ENCODE data around the gene ACTL10. TPM values are rescaled to one million over a fixed set of nuclear protein-coding genes. Genes with fewer than 3 reads are reported as not detected.

Gene ACTL10
- total and polyA plus RNA-seq, 2 of the 4 experiments (the other 2 are of a cell fraction), result 0.18 to 0.43 TPM

DNA sequence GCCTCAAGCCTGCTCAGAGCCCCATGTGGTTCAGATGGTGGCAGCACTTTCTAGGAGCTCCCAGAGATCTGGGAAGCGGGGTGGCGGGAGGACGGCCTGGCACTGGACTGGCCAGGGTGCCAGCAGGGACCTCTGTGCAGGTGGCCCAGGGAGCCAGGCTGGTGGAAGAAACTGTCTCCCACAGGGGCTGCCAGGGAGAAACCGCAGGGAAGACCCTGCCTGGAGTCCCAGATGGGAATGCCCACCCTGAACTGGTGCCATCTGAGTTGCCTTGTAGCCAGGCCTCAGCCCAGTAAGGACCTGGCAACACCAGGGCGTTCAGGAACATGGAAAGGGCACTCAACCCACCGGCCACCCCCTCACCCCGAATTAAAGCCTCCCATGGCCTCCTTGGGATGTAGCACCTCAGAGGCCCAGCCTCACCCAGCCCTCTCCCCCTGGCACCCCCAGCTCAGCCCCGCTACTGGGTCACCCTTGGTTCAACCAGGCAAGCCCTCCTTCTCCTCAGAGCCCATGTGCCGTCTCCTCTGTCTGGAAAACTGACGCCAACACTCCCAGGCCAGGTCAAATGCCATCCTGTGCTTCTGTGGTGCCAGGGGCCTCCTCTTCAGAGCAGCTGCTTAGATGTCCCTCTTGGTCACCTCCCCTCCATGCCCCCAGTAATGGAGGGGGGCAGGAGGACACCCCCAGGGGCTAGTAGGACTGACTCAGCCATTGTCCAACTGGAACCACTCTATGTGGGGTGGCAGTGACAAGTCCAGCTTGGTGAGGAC is 10.5 kb upstream of the ACTL10 start:
- Histone ChIP-seq H3K9ac (ENCODE audit: low read depth, low read length) (no peak overlapping the region), H3K27ac (ENCODE audit: insufficient read depth, low read length) (no peak overlapping the region), H3K14ac (replicated peaks; ENCODE audit: low read depth, low read length) (no peak overlapping the region), H3K4ac (ENCODE audit: low read depth, low read length) (no peak overlapping the region), H3K56ac (ENCODE audit: extremely low read depth, insufficient read depth, low read length) (no peak overlapping the region), H2BK5ac (ENCODE audit: low read depth, low read length, poor library complexity, severe bottlenecking) (no peak overlapping the region), H2BK120ac (ENCODE audit: low read depth, low read length) (no peak overlapping the region), H3K18ac (ENCODE audit: low read depth, low read length) (no peak overlapping the region), H2AK9ac (replicated peaks; ENCODE audit: low read depth, low read length, poor library complexity) (no peak overlapping the region), H3K9me3 (ENCODE audit: control insufficient read depth, insufficient read depth, low read length) (no peaks in the 10 kb centered on the region), H3K4me3 (ENCODE audit: insufficient read depth, low read depth, low read length) (no peak overlapping the region), H2BK15ac (ENCODE audit: low read depth, low read length) (no peak overlapping the region), H4K5ac (ENCODE audit: low read depth, low read length) (no peak overlapping the region), H2AFZ (replicated peaks; ENCODE audit: low read length, poor library complexity) (no peak overlapping the region), H2BK20ac (ENCODE audit: low read depth, low read length) (no peak overlapping the region), H4K20me1 (ENCODE audit: insufficient read depth, low read length) (no peaks in the 10 kb centered on the region), H3K4me1 (ENCODE audit: control insufficient read depth, insufficient read depth, low read length) (no peaks in the 10 kb centered on the region; the same call in 1 of the 2 replicates), H3K36me3 (ENCODE audit: control insufficient read depth, insufficient read depth, low read length) (peaks cover 19% of the 10 kb centered on the region; the same call in 1 of the 2 replicates), H3K4me2 (ENCODE audit: low read depth, low read length) (no peak overlapping the region), H4K91ac (ENCODE audit: insufficient read depth, low read depth, low read length) (no peak overlapping the region), H3K23ac (ENCODE audit: low read depth, low read length) (no peak overlapping the region), H3K9me1 (ENCODE audit: insufficient read depth, low read length) (no peaks in the 10 kb centered on the region), H3K79me1 (ENCODE audit: low read depth in 1 of 2, low read length in 2 of 2) (no peaks in the 10 kb centered on the region; a peak in 1 of 4 replicates), H3K27me3 (ENCODE audit: control insufficient read depth, insufficient read depth, low read length) (no peaks in the 10 kb centered on the region), H2AK5ac (ENCODE audit: low read depth, low read length) (no peak overlapping the region), H4K8ac (ENCODE audit: low read depth in 2 of 2, low read length in 2 of 2) (no peak overlapping the region)
- TF ChIP-seq MXI1 (IDR thresholded peaks at IDR 0.05; ENCODE audit: borderline replicate concordance, low read depth, low read length) (no peak), CHD1 (IDR thresholded peaks at IDR 0.05; ENCODE audit: low read depth, low read length) (no peak), BHLHE40 (IDR thresholded peaks at IDR 0.05; ENCODE audit: low read depth, low read length) (no peak), SMC3 (IDR thresholded peaks at IDR 0.05; ENCODE audit: low read depth, low read length) (no peak), RAD21 (IDR thresholded peaks at IDR 0.05; ENCODE audit: low read length) (no peak), RFX5 (IDR thresholded peaks at IDR 0.05; ENCODE audit: low read depth, low read length) (no peak), MAZ (IDR thresholded peaks at IDR 0.05; ENCODE audit: borderline replicate concordance, low read depth, low read length) (no peak), POLR2A (IDR thresholded peaks at IDR 0.05; ENCODE audit: low read depth, low read length) (no peak), NFE2L2 (IDR thresholded peaks at IDR 0.05; ENCODE audit: low read depth, low read length) (no peak), CEBPB (IDR thresholded peaks at IDR 0.05; ENCODE audit: low read depth, low read length) (no peak), RCOR1 (IDR thresholded peaks at IDR 0.05; ENCODE audit: insufficient replicate concordance, low read length) (no peak), FOS (IDR thresholded peaks at IDR 0.05; ENCODE audit: low read depth, low read length) (no peak), MAFK (IDR thresholded peaks at IDR 0.05; ENCODE audit: low read depth, low read length) (no peak)
- TF ChIP-seq, protein P1, sequence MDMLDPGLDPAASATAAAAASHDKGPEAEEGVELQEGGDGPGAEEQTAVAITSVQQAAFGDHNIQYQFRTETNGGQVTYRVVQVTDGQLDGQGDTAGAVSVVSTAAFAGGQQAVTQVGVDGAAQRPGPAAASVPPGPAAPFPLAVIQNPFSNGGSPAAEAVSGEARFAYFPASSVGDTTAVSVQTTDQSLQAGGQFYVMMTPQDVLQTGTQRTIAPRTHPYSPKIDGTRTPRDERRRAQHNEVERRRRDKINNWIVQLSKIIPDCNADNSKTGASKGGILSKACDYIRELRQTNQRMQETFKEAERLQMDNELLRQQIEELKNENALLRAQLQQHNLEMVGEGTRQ (IDR thresholded peaks at IDR 0.05; ENCODE audit: low read depth, low read length), result no peak
- TF ChIP-seq, protein P2, sequence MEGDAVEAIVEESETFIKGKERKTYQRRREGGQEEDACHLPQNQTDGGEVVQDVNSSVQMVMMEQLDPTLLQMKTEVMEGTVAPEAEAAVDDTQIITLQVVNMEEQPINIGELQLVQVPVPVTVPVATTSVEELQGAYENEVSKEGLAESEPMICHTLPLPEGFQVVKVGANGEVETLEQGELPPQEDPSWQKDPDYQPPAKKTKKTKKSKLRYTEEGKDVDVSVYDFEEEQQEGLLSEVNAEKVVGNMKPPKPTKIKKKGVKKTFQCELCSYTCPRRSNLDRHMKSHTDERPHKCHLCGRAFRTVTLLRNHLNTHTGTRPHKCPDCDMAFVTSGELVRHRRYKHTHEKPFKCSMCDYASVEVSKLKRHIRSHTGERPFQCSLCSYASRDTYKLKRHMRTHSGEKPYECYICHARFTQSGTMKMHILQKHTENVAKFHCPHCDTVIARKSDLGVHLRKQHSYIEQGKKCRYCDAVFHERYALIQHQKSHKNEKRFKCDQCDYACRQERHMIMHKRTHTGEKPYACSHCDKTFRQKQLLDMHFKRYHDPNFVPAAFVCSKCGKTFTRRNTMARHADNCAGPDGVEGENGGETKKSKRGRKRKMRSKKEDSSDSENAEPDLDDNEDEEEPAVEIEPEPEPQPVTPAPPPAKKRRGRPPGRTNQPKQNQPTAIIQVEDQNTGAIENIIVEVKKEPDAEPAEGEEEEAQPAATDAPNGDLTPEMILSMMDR (conservative IDR thresholded peaks at IDR 0.05; ENCODE audit: low read depth, low read length), result no peak
- TF ChIP-seq, protein P3, sequence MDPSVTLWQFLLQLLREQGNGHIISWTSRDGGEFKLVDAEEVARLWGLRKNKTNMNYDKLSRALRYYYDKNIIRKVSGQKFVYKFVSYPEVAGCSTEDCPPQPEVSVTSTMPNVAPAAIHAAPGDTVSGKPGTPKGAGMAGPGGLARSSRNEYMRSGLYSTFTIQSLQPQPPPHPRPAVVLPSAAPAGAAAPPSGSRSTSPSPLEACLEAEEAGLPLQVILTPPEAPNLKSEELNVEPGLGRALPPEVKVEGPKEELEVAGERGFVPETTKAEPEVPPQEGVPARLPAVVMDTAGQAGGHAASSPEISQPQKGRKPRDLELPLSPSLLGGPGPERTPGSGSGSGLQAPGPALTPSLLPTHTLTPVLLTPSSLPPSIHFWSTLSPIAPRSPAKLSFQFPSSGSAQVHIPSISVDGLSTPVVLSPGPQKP (IDR thresholded peaks at IDR 0.05; ENCODE audit: borderline replicate concordance, low read depth, low read length), result no peak
- CTCF ChIA-PET, result no interaction called here
- DNase-seq (no peak), ATAC-seq (ENCODE audit: low read depth) (no peak)
- 60% methylated on average over 1 of the region's 10 CpGs; no CpG with 5 or more reads in 1 of the 2 experiments for WGBS, 2 experiments (ENCODE audit: extremely low coverage in 2 of 2, insufficient read length in 1 of 2)
- intact Hi-C loops (cut with micrococcal nuclease) (no loop called here), in situ Hi-C loops (cut with MboI; ENCODE audit: low sequenced_read_pairs) (no loop called here), dilution Hi-C loops (cut with HindIII; ENCODE audit: low sequenced_read_pairs, unreplicated experiment) (no loop called here)
- POLR2A ChIA-PET (ENCODE audit: unreplicated experiment), result no interaction called here
- no TSS peak for BruUV-seq (replicated peaks)
